NCI-H2081 treated with DMSO at 0.1 percent for 48 hours (cell line): ENCODE measurements around the gene FLYWCH1.

Experiments used
- DNase-seq: peaks from one replicate; lab custom pipeline; 2025; lab: John Stamatoyannopoulos, UW

Gene FLYWCH1

GRCh38 chr16:2953706-2954627 is 42.2 kb downstream of the FLYWCH1 start:
- no peak for DNase-seq

DNA sequence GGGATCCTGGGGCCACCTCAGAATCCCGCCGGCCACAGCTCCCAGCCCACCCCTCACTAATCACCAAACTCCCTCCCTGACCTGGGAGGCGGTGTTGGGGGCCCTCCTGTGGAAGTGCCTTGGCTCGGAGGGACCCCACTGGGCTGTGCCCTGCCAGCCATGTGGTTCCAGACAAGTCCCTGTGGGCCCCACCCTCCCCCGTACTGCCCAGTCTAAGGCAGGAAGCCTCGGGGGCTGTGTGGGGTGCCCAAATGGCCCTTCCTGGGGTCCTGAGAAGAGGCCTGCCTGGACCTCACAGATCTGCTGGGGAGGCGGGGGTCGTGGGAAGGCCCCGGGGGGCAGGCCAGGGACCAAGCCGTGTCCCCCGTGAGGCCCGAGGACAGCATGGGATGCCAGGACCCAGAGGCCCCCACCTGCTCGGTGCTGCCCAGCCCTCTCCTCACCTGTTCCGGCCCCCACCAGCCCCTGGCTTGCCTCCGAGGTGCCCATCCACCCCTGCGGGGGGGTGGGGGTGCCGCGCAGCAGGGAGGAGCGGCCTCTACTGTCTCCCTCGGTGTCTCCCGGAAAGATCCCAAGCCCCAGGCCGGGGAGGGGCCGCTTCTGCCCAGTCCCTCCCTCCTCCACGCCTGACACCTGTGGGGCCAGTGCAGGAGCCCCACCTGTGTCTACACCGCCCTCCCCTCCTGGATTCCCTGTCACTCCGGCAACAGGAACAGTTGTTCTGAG is 43.1 kb downstream of the FLYWCH1 start:
- DNase-seq, result no peak

GRCh38 chr16:2955438-2955778 is 43.7 kb downstream of the FLYWCH1 start:
- no peak for DNase-seq

GRCh38 chr16:2955779-2956578 is 44.2 kb downstream of the FLYWCH1 start:
- no peak for DNase-seq

GRCh38 chr16:2956579-2956956 is 44.8 kb downstream of the FLYWCH1 start:
- no peak for DNase-seq

- DNase-seq, result no peak
Measured at GRCh38 chr16:2959206-2959605, 47.5 kb downstream of the FLYWCH1 start.

GRCh38 chr16:2960183-2961010 is 48.7 kb downstream of the FLYWCH1 start:
- DNase-seq, result no peak

DNA sequence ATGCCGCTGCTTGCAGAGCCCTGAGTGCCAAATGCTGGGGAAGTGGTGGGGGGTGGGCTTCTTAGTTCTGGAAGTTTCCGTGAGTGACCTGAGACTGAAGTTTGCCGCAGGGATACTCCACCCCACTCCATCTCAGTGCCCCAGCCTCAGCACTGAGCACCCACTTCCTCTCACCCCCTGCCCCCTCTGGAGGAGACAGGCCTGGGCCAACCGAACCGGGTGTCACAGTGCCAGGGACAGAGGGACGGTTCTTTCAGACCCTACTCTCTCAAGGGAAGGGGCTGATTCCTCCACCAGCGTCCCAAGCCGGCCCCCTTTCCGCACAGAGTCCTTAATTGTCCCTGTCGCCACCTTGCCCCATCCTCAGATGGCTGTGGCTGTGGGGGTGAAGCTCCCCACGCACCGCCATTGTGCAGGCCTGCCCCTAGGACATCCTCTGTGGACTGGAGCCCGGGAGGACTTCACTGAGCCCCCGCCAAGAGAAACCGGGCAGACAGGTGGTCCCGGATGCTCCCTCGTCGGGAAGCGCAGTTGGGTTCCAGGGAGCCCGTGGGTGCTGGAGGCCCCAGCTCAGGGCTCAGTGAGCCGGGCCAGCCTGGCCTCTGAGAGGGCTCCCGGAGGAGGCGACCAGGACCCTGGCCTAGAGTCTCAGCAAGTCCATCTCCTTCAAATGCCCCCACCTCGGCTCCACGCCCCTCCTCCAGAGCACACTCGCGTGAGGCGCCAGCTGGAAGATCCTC is 50.8 kb downstream of the FLYWCH1 start:
- DNase-seq, result no peak

DNA sequence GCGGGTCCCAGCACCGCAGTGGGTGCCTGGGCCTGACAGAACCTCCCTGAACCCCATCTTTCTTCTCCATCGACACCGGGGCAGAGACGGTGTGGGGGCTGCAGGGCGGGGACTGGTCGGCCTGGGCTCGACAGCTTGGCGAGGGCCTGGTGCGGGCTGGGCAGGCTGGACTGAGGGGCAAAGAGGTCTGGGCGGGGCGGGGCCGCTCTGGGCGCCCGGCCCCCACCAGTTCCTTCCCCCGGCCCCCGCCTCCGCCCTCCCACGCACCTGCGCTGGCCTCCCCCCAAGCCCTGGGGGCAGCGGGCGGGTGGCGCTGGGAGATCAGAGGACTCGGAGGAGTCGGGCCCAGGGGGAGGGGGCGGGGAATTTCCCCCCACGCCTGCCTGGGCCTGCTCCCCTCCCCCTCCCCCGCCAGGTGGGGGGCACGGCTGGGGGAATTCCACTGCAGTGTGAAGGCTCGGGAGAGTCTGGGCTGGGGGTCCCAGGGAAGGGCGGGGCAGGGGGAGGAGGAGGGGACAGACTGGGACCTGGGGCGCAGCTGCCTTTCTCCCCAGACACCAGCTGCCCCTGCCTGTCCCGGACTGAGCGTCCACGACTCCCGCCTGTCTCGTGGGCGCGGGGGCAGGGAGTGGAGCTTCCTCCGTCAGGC is 51.5 kb downstream of the FLYWCH1 start:
- DNase-seq, result no peak

- no peak for DNase-seq
Measured at GRCh38 chr16:2963723-2964474, 52.2 kb downstream of the FLYWCH1 start, which contains the start of gene KREMEN2. Gene KREMEN2 (plus strand): TSS chr16:2964275. CDS start chr16:2964521, 246 bp downstream.

DNA sequence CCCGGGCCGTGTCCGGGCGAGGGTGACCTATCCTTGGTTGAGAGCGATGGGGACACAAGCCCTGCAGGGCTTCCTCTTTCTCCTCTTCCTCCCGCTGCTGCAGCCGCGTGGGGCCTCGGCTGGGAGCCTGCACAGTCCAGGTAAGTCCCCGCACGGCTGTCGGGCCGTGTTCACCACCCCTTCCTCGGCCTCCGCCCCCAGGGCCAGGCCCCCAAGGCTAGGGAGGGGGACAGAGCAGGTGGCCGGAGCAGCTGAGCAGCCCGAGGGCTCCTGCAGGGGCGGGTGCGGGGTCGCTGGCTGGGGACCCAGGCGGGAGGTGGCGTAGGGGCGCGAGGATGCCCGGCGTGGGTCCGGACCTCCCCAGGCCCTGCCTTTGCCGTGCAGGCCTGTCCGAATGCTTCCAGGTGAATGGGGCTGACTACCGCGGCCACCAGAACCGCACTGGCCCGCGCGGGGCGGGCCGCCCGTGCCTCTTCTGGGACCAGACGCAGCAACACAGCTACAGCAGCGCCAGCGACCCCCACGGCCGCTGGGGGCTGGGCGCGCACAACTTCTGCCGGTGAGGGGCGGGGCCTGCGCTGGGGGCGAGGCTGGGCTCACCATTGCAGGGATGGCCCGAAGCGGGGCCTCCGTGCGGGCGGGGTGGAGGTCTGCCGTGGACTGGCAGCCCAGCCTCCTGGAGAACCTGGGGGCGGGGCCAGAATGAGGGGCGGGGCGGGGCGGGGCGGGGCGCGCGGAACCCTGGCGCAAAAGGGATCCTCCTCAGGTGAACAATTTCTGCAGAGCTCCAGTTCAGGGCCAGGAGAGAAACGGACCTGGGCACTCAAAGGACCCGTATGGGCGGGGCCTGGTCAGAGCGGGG is 53.0 kb downstream of the FLYWCH1 start:
- no peak for DNase-seq

- DNase-seq, result no peak
Measured at GRCh38 chr16:2966043-2966807, 54.5 kb downstream of the FLYWCH1 start.

GRCh38 chr16:2966808-2967191 is 55.1 kb downstream of the FLYWCH1 start:
- DNase-seq, result no peak

DNA sequence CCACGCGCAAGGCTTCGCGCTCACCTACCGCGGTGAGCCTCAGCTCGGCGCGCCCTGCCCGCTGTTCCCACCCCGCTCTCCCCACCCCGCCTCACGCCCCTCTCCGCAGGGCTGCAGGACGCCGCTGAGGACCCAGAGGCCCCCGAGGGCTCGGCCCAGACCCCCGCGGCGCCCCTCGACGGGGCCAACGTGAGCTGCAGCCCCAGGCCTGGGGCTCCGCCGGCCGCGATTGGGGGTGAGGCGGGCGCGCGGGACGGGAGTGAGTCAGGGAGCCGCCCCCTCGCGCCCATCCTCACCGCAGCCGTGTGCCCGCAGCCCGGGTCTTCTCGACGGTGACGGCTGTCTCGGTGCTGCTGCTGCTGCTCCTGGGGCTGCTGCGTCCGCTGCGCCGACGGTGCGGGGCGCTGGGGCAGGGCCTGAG is 55.5 kb downstream of the FLYWCH1 start:
- no peak for DNase-seq

DNA sequence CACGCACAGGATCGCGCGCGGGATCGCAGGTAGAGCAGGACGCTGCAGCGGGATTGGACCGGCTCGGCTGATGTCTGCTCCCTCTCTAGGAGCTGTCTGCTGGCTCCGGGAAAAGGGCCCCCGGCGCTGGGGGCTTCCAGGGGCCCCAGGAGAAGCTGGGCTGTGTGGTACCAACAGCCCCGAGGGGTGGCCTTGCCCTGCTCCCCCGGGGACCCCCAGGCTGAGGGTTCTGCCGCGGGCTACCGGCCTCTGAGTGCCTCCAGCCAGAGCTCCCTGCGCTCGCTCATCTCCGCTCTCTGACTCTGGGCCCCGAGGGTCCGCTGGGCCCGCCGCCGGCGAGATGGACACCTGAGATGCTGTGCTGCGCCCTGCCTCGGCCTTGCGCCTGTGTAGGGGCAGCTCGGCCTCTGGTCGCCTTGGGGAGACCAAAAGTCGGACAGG is 56.0 kb downstream of the FLYWCH1 start:
- DNase-seq, result no peak

- no peak for DNase-seq
Measured at GRCh38 chr16:2968368-2968737, 56.6 kb downstream of the FLYWCH1 start.

GRCh38 chr16:2968738-2969544 is 57.2 kb downstream of the FLYWCH1 start, which contains the start of gene PAQR4:
Gene PAQR4 (plus strand): TSS chr16:2969348. CDS start chr16:2969675, 327 bp downstream.
- DNase-seq, result peak; percentile 56
